Caco-2 (cell line): ENCODE results near the gene AGPAT3. TPM values are rescaled to one million over a fixed set of nuclear protein-coding genes. Genes with fewer than 3 reads are reported as not detected.

ENCODE experiments used
- BruUV-seq: library from RNA; stranded (reverse); fragments of 400-500 nt; replicated peaks from 2 replicates; lab custom pipeline; 2021; lab: Mats Ljungman, UMichigan
- CTCF ChIA-PET: fragments of 300-600 bp; sonication (Branson Sonifier 250); formaldehyde crosslinking; loops from one replicate; lab custom pipeline; 2022; ENCODE audit warnings: antibody characterized with exemption; lab: Charles Lee
- POLR2A ChIA-PET: fragments of 300-600 bp; sonication (Branson Sonifier 250); formaldehyde crosslinking; loops from one replicate; lab custom pipeline; 2022; ENCODE audit warnings: antibody characterized with exemption; lab: Charles Lee
- DNase-seq, 2 experiments: peaks; one replicate each; pipeline versions ENCODE4 v3.0.0 to v3.0.0-alpha.2; 2020 to 2022
- H3K27me3 ChIP-seq: replicated peaks from 2 replicates; pipeline ENCODE4 v1.6.0; 2011; ENCODE audit warnings: low read length; ENCODE audit not compliant: control insufficient read depth, insufficient read depth
- H3K36me3 ChIP-seq: 2 replicates; pipeline ENCODE4 v1.5.1; 2011; ENCODE audit warnings: low read length; ENCODE audit not compliant: control insufficient read depth, insufficient read depth
- H3K4me1 ChIP-seq: fragments of 250-450 bp; sonication (Bioruptor Pico); 2 replicates; pipeline ENCODE4 v1.5.1; 2020; ENCODE audit warnings: mild to moderate bottlenecking
- H3K4me3 ChIP-seq: 2 replicates; pipeline ENCODE4 v1.5.1; 2011; ENCODE audit warnings: low read depth, mild to moderate bottlenecking, control low read depth, low read length
- H3K9me3 ChIP-seq: fragments of 250-450 bp; sonication (Bioruptor Pico); 2 replicates; pipeline ENCODE4 v1.5.1; 2020; ENCODE audit warnings: mild to moderate bottlenecking, moderate library complexity
- H3K27ac Mint-ChIP-seq: one replicate; pipeline ENCODE4 v1.8.0; 2022; ENCODE audit warnings: mixed read lengths; ENCODE audit not compliant: unreplicated experiment
- H3K27me3 Mint-ChIP-seq: one replicate; pipeline ENCODE4 v1.8.0; 2022; ENCODE audit warnings: mixed read lengths; ENCODE audit not compliant: insufficient read depth, unreplicated experiment
- H3K36me3 Mint-ChIP-seq: one replicate; pipeline ENCODE4 v1.8.0; 2022; ENCODE audit warnings: mild to moderate bottlenecking, mixed read lengths; ENCODE audit not compliant: insufficient read depth, unreplicated experiment
- H3K4me1 Mint-ChIP-seq: one replicate; pipeline ENCODE4 v1.8.0; 2022; ENCODE audit warnings: low read depth, mixed read lengths; ENCODE audit not compliant: unreplicated experiment
- H3K4me3 Mint-ChIP-seq: one replicate; pipeline ENCODE4 v1.8.0; 2022; ENCODE audit warnings: mild to moderate bottlenecking, moderate library complexity, mixed read lengths; ENCODE audit not compliant: unreplicated experiment
- H3K9me3 Mint-ChIP-seq: one replicate; pipeline ENCODE4 v1.8.0; 2022; ENCODE audit warnings: mixed read lengths; ENCODE audit not compliant: unreplicated experiment
- intact Hi-C: fragments of 100-400 bp; cut with micrococcal nuclease; formaldehyde crosslinking; loops from one replicate; pipeline ENCODE4 v1.10.0; 2022; ENCODE audit not compliant: unreplicated experiment
- total RNA-seq: library from RNA; stranded (reverse); gene quantifications from 2 replicates; pipeline ENCODE4 v1.2.3, GENCODE V29; 2022
- TF ChIP-seq, protein P1 (sequence below), 2 experiments: fragments of 200-600 bp in 1 of 2; IDR thresholded peaks; 1 replicate in 1 of 2; 2 replicates in 1 of 2; pipeline versions ENCODE4 v1.5.1 to v1.8.0; 2011 to 2022; ENCODE audit warnings: antibody characterized with exemption in 1 of 2, control low read depth in 1 of 2, inconsistent platforms in 1 of 2, low read depth in 1 of 2, low read length in 1 of 2, mild to moderate bottlenecking in 1 of 2, moderate library complexity in 1 of 2; ENCODE audit not compliant: insufficient read depth in 1 of 2, severe bottlenecking in 1 of 2, unreplicated experiment in 1 of 2

Gene AGPAT3
- total RNA-seq, 1 experiment from 2014 or later, result 61.8 TPM

DNA sequence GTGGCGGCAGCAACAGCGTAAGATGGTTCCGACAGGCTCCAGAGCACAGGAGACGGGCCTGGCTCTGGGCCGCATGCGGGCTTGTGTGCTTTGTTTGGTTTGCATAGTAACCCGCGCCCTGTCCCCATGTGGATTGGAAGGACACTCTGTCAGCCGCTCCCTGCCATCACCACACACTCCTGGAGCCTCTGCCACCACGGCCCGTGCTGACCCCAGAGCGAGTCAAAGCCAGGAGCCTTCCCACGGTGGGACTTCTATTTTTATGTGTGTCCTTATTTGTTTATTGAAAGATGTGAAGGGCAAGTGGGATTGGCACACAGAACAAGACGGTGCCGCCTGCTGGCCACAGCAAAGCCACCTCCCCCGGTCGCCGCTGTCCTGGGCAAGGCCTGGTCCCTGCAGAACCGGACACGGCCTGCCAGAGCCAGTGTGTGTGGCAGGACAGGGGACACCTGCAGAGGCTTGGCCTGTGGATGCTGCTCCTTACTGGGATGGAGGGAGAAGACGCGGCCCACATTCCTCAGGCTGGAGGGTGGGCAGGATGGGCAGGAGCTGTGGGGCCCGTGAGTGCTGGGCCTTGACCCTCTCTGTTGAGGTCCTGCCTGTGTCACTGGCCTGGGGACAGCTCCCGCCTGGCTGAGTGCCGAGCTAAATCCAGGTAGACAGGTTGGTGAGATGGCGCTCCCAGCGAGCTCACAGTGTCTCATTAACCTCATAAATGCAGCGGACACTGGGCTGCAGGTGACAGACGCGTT lies 64.4 kb downstream of the AGPAT3 start:
- Histone ChIP-seq H3K27me3 (no peaks in the 10 kb centered on the region), H3K4me1 (peaks cover 15% of the 10 kb centered on the region), H3K9me3 (no peaks in the 10 kb centered on the region), H3K4me3 (no peak overlapping the region), H3K36me3 (no peaks in the 10 kb centered on the region; the same call in 1 of the 2 replicates)
- TF ChIP-seq, protein P1, sequence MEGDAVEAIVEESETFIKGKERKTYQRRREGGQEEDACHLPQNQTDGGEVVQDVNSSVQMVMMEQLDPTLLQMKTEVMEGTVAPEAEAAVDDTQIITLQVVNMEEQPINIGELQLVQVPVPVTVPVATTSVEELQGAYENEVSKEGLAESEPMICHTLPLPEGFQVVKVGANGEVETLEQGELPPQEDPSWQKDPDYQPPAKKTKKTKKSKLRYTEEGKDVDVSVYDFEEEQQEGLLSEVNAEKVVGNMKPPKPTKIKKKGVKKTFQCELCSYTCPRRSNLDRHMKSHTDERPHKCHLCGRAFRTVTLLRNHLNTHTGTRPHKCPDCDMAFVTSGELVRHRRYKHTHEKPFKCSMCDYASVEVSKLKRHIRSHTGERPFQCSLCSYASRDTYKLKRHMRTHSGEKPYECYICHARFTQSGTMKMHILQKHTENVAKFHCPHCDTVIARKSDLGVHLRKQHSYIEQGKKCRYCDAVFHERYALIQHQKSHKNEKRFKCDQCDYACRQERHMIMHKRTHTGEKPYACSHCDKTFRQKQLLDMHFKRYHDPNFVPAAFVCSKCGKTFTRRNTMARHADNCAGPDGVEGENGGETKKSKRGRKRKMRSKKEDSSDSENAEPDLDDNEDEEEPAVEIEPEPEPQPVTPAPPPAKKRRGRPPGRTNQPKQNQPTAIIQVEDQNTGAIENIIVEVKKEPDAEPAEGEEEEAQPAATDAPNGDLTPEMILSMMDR (IDR thresholded peaks at IDR 0.05; ENCODE audit: insufficient read depth in 1 of 2, low read depth in 1 of 2, low read length in 1 of 2, severe bottlenecking in 1 of 2, unreplicated experiment in 1 of 2), result no peak
- Mint-ChIP-seq H3K4me3 (no peak overlapping the region), H3K9me3 (no peaks in the 10 kb centered on the region), H3K4me1 (no peaks in the 10 kb centered on the region), H3K27ac (no peak overlapping the region), H3K27me3 (no peaks in the 10 kb centered on the region), H3K36me3 (peaks cover under 1% of the 10 kb centered on the region)
- intact Hi-C loops, result no loop called here
- ChIA-PET CTCF (no interaction called here), POLR2A (no interaction called here)
- BruUV-seq, result no TSS peak
- DNase-seq, result no peak

DNA sequence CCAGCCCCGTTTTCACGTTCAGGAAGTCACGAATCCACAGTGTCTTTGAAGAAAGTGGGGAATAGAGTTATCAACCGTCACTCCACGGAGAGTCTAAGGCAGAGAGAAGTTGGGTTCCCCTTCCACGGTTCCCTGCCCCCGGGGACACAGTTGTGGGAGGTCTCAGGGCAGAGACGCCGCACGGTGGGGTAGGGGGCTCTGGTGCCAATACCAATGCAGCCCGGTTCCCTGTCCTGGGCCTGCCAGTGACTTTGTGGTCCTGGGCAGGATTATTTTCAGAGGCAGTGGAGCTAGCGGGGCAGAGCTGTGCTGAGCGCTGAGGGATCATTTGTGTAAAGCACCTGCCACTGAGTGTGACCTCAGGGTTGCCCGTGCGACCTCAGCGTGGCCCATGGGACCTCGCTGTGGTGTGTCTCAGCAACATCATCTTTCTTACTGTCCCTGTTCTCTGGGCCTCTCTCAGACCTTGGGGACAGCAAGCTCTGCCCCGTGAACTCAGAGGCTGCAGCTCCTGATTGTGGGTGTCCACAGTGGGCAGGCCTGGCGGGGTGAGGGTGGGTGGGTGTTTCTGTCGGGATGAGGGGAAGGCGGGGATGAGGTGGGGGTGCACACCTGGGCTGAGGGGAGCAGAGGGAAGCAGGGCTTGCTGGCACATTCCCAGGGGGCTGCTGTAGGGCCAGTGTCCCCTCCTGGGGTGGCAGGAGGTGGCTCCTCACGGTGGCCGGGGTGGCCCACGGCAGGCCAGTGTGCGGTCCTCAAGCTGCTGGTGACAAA lies 65.2 kb downstream of the AGPAT3 start:
- H3K27me3 Mint-ChIP-seq, result no peaks in the 10 kb centered on the region
- POLR2A ChIA-PET, result interaction anchor here (0.6 kb wide), 1 partner anchor 944 kb away, joined by 3 read pairs; no protein-coding TSS in a partner anchor
- no peaks in the 10 kb centered on the region for H3K4me1 Mint-ChIP-seq
- BruUV-seq, result no TSS peak
- Histone ChIP-seq H3K9me3 (no peaks in the 10 kb centered on the region), H3K4me3 (no peak overlapping the region), H3K4me1 (peaks cover 6% of the 10 kb centered on the region), H3K27me3 (no peaks in the 10 kb centered on the region), H3K36me3 (no peaks in the 10 kb centered on the region; the same call in 1 of the 2 replicates)
- TF ChIP-seq, protein P1 (IDR thresholded peaks at IDR 0.05; ENCODE audit: insufficient read depth in 1 of 2, low read depth in 1 of 2, low read length in 1 of 2, severe bottlenecking in 1 of 2, unreplicated experiment in 1 of 2), result no peak
- no peak overlapping the region for H3K4me3 Mint-ChIP-seq
- H3K9me3 Mint-ChIP-seq, result no peaks in the 10 kb centered on the region
- H3K36me3 Mint-ChIP-seq, result peaks cover 7% of the 10 kb centered on the region
- intact Hi-C loops, result no loop called here
- CTCF ChIA-PET, result no interaction called here
- no peak overlapping the region for H3K27ac Mint-ChIP-seq
- no peak for DNase-seq

DNA sequence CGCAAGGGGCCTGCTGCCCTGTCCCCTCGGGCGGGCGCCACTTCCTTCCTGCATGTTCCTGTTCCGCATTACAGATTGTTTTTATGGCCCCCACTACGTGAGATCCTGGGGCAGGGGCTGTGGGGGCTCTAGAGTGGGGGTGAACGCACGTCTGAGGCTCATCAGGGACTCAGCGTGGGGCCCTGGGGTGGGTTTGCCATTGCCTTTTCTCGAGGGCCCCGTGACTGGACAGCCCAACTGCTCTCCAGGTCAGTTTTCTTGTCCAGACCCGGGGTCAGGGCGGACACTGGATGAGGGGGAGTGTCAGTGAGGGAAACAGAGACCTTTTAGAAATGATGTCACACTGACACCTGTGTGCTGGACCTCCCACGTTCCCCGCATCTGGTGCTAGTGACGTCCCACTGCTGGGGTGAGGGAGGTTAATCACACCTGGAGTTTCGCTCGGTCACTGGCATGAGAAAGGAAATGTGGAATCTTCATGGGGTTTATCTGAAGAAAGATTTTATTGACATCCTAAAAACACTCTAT lies 65.9 kb downstream of the AGPAT3 start:
- POLR2A ChIA-PET, result no interaction called here
- Mint-ChIP-seq H3K9me3 (no peaks in the 10 kb centered on the region), H3K27ac (no peak overlapping the region), H3K4me3 (no peak overlapping the region), H3K4me1 (no peaks in the 10 kb centered on the region), H3K27me3 (no peaks in the 10 kb centered on the region), H3K36me3 (peaks cover 7% of the 10 kb centered on the region)
- DNase-seq, result no peak
- Histone ChIP-seq H3K27me3 (no peaks in the 10 kb centered on the region), H3K4me1 (no peaks in the 10 kb centered on the region), H3K9me3 (no peaks in the 10 kb centered on the region), H3K36me3 (no peaks in the 10 kb centered on the region; the same call in 1 of the 2 replicates), H3K4me3 (no peak overlapping the region)
- CTCF ChIA-PET, result no interaction called here
- no TSS peak for BruUV-seq
- TF ChIP-seq, protein P1 (IDR thresholded peaks at IDR 0.05; ENCODE audit: insufficient read depth in 1 of 2, low read depth in 1 of 2, low read length in 1 of 2, severe bottlenecking in 1 of 2, unreplicated experiment in 1 of 2), result no peak
- intact Hi-C loops, result no loop called here
